NCI-H2029 (cell line): ENCODE data around the gene CLMN.

Experiments
- DNase-seq: peaks from one replicate; lab custom pipeline; 2025; lab: John Stamatoyannopoulos, UW

Gene CLMN

DNA sequence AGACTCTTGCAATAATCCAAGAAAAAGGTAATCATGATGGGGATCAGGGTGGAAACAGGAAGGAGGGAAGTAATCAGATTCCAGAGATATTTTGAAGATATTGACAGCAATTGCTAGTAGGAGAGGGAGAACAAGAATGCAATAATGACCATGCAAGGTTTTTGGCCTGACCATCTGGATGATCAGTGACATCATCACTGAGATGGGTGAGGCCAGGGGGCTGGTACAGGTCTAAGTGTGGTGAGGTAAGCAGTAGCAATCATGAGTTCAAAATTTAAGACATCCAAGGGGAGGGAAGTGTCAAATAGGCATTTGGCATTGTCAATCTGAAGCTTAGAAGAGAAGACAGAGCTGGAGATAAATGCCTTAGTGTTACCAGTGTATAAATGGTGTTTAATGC is 24.8 kb upstream of the CLMN start:
- no peak for DNase-seq

DNA sequence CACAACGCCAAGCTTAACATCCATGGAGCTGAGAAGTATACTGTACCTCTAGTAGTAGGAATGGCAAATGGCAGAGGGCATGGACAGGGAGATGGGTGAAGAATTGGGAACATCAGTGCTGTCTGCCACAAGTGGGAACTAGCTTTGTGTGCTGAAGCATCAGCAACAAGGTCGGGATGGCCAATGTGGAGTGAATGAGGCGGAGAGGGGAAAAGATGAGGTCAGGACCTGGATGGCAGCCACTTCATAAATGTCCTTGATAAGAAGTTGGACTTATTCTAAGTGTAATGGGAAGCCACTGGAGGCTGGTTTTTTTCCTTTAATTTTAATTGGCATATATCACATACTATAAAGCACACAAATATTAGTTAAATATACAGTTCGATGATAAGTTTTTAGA is 21.9 kb upstream of the CLMN start:
- no peak for DNase-seq

DNA sequence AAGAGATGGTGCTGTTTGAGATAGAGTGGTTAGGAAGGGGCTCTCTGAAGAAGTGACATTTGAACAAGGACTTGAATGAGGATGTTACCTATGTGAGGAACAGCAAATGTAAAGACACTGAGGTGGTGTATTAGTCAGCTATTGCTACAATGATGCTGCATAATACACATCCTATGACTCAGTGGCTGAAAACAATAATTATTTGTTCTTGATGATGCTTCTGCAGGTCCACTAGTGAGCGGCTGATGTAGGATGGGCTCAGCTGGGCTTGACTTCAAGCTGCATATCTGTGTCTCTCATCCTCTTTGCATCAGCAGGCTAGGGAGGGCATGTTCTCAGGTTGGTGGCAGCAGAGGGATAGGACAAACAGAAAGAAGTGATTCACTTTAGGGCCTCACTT is 21.4 kb upstream of the CLMN start:
- no peak for DNase-seq

DNA sequence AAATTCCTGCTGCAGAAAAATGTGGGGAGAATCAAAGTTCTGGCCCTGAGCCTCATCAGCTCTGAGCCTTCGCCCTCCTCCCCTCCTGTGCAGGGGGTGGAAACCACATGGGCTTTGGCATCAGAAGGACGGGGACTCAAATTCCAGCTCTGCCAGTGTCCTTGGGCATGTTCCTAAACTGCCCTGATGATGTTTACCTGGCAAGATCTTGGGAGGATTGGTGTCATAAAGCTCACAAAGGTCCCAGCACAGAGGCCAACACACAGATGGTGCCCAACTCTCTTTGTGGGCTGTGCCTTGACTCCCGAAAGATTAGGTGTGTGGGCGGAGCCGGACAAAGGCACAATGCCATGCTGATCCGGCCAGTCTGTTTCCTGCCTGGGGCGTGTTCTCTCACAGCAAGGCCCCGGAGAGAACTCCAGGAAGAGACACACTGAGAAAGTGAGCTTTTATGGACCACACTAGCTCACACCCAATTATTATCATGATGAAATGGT is 20.5 kb upstream of the CLMN start:
- DNase-seq: no peak

DNA sequence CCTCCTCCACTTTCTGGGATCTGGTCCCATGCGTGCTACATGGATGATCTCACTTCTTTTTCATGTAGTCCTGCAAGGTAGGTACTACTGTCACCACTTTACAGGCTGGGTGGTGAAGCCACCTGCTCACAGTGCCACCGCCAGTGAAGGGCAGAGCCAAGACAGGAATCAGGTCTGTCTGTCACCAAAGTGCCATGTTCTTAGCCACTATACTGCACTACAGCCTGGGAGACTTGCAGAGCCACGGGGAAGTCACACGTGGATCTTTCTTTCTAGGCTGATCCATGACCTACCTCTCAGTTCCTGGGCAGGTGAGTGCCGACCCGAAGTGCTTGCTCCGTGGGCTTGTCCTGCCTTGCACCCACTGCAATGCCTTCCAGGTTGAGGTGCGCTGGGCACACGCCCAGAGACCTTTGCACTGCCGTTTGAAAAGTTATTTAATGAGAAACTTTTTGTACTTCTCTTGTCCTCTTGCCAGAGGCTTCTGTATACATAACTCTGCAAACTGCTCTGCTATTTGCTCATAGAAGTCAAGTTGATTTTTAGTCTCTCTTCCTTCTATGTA is 19.7 kb upstream of the CLMN start:
- no peak for DNase-seq

DNA sequence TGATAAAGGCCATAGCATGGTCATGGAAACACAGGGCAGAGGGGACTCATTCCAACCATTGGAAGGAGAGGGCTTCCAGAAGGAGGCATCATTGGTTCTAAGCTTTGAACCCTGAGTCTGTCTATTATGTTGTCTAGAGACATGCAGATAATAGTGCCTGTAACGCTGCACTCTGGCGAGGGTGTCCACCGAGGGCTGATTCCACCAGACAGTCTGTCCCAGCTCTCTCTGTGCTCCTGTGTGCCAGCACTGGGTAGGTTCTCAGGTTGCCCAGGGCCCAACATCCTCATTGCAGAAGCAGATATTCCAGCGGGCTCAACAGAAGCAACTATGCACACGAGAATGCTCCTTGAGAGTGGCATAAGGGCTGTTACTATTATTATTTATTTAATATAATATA is 18.7 kb upstream of the CLMN start:
- DNase-seq: no peak

DNA sequence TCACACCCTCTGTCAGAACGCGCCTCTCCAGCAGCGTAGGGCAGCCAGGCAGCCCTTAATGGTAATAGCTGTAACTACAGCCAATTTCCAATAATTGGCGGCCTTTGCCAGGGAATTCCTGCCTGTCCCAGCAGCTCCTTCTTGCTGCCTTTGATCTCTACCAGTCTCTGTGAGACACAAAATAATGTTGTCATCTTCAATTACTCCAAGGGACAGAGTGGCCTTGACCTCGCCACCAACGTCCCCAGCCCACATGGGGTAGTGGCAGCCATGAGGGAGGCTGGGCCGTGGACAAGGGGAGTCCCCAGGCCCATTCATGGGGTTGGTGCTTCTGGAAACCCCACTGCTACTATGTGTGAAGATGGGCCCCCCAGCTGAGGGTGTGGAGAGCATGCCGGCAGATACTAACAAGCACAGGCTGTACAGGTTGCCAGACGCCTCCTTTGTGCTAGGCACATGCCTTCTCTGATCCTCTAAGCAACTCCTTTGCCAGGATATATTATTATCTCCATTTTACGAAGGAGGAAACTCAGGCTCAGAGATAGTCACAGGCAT is 17.4 kb upstream of the CLMN start:
- DNase-seq: no peak

DNA sequence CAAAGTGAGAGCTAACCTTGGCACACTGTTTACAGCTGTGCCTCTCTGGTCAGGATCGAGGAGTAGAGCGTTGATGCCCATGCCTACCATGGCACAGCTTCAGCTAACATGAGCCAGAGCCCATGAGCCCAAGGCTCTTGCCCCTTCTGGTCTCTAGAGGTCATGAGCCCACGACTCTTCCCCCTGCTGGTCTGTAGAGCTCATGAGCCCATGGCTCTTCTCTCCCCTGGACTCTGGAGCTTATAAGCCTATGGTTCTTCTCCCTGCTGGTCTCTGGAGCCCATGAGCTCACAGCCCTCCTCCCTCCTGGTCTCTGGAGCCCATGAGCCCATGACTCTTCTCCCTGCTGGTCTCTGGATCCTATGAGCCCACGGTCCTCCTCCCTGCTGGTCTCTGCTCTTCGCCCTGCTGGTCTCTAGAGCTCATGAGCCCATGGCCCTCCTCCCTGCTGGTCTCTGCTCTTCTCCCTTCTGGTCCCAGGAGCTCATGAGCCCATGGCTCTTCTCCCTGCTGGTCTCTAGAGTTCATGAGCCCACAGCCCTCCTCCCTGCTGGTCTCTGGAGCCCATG is 16.6 kb upstream of the CLMN start:
- DNase-seq: no peak

DNA sequence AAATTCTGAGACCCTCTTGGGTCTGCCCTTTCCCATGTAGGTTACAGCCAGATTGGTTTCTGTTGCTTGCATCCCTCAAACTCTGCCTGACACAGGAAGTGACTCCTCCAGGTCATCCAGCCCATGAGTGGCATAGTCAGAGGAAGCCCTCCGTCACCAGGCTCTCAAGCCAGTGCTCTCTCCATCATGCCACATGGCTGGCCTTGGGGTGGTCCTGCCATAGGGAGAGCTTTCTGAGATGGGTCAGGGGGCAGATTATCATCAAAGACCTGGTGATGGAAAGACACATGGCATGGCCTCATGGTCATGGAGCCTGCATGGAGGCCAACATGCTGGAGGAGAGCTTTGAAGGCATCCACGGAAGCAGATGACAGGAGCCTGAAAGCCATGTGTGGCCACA is 15.4 kb upstream of the CLMN start:
- DNase-seq: no peak

DNA sequence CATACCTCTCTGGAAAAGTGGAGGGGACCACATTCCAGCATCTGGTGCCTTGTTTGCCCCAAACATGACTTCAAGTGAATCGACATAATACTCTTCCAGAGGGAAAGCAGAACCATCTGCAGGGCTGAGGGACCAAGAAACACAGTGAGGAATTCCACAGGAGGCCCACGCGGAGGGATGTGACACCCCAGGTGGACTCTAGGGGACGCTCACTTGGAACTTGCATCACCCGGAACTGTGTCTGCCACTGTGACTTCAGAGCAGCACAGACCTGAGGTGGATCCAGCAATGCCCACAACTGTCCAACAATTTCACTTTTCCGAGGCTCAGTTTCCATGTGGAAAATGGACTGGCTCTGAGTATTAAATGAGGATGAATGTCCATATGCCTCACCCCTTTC is 14.3 kb upstream of the CLMN start:
- DNase-seq: no peak

DNA sequence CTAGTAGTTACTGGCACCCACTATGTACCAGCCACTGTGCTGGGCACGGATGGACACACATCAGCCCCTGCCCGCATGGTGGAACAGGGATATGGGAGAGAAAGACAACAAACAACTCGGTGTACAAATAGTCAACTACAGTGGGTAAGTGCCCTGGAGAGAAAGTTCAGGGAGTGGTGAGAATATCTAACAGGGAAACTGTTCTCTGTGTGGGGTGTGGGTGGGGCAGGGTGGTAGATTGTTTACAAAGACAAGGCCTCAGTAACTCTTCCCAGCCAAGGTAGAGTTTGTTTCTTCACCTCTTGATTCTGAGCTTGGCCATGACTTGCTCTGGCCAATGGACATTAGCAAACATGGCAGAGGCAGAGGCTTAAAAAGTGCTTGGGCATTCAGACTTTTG is 12.9 kb upstream of the CLMN start:
- no peak for DNase-seq

DNA sequence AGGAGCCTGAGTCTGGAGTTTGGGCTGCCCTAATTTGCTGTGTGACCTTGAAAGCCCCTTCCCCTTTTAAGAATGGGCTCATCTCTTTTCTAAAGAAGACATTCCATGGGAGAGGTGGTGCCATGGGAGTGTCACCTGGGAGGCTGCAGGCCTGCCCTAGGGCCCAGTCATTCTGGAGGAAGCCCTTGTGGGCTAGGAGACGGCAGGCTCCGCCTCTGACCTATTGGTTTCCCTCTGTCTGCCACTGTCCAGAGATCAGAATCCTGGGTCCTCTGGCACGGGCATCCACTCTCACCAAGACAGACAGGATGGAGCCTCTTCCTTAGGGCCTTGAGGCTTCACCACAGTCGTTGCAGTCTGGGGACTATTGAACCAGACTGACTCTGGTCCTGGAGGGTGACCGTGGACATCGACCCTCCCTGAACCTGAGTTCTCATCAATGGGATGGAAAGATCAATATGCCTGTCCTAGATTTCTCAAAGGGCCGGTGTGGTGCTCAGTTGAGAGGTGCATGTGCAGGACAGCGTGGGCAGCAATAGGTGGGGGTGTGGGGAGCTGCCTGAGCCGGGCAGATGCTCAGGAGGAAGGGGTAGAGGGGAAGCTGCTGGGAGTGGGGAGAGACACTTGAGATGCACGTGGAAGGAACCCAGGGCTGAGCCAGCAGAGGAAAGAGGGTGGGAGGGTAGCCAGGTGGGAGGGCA is 12.2 kb upstream of the CLMN start:
- no peak for DNase-seq

DNA sequence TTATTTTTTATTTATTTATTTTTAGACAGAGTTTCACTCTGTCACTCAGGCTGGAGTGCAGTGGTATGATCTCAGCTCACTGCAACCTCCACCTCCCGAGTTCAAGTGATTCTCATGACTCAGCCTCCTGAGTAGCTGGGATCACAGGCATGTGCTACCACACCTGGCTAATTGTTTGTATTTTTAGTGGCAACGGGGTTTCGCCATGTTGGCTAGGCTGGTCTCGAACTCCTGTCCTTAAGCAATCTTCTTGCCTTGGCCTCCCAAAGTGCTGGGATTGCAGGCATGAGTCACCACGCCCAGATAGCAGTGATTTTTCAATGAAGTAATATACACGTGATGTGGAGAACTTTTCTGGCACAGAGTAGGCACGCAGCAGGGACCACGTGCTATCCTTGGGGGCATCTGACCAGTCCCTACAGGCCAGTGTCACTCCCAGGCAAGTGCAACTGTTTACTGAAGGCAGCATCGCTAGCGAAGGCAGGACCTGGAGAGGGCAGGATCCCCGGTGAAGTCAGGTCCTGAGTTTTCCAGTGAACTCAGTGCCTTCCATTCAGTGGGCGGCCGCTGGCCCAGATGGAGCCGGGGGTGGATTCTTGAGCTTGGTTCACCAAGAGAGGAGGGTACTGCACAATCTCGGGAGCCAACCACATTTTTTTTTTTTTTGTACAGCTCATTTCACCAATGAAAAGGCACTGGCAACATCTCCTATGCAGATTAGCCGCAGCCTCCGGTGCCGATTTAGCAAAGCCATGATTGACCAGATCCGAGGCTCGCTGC is 11.1 kb upstream of the CLMN start:
- DNase-seq: no peak

DNA sequence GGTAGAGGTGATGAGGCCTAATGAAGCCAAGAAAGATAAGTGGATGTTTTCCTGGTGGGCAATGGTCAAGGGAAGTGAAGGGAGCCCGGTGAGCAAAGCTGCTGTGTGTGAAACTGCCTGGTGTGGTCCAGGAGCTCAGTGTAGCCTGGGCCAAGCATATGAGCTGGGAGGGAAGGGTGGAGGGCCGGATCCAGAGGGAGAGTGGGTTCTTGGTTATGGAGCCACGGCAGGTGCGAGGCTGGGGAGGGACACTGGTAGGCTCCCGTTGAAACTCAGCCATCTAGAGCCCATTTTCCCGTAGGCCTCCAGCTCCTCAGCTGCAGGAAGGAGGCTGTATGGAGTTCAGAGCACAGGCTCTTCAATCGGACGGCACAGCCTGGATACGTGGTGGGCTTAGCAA is 10.2 kb upstream of the CLMN start:
- no peak for DNase-seq

DNA sequence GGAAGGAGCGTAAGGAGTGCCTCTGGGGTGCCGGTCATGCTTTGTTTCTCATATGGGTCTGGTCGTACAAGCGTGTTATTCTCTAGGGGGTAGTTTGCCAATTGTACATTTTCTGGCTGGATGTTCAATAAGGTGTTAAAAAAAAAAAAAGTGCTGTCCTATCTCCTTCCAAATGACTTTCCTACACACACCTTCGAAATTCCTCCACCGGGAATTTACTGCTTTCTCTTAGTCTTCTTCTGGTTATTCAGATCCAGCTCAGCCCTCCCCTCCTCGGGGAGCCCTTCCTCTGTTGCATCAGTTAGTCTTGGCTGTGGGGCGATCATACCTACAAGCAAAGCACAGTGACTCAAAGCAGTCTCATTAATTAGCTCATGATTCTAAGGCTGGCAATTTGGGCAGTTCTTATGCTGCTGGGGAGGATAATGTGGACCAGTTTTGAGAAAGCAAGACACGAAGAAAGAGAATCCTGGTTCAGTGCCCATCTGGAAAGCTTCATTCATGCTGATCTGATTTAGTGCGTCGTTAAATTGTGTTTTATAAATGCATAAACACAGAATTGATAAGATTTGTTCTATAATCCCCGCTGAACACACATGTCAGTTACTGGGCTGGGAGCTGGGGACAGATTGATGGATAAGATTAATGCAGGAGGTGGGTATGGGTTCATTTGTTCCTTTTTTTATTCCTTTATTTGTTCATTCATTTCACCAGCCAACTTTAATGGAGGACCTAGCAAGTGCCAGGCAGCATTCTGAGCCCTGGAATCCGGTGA is 9.2 kb upstream of the CLMN start:
- DNase-seq: no peak

DNA sequence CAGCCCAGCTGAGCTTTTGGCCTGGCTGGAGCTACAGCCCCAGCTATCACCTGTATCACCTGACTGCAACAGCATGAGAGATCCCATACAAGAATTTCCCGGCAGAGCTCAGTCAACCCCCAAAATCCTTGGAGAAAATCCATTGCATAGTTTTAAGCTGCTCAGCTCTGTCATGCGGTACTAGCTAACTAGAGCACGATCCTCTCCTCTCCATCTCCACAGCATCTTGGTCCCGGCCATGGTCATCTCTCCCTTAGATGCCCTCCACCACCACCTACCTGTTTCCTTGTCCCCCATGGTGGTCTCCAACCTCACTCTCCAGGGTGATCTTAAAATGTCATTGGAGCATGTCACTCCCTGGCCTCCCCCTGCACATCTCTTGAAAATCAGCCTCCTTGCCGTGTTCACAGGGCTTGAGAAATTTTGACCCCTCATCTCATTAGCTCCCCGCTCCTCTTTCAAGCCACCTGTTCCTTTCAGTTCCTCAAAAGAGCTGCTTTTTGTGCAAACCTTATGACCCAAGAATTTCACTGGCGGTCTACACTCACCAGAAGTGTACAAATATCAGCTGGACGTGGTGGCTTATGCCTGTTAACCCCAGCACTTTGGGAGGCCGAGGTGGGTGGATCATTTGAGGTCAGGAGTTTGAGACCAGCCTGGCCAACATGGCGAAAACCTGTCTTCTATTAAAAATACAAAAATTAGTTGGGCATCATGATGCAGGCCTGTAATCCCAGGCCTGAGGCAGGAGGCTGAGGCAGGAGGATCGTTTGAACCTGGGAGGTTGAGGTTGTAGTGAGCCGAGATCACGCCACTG is 8.1 kb upstream of the CLMN start:
- DNase-seq: no peak

DNA sequence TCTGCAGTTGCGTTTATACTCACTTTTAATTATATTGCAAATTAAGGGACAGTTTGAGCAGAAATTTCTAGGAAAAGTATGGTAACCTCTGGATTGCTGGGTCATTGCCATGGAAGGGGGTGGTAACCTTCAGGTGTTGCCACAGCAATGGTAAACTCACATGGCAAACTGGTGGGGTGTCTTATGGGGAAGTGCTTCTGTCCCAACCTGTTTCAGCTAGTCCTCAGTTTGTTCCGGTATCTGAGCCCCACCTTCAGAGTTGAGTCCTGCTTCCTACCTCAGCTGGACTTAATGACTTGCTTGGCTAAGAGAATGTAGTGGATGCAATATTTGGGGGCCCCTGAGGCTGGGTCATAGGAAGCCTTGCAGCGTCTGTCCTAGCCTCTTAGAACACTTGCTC is 7.3 kb upstream of the CLMN start:
- no peak for DNase-seq

DNA sequence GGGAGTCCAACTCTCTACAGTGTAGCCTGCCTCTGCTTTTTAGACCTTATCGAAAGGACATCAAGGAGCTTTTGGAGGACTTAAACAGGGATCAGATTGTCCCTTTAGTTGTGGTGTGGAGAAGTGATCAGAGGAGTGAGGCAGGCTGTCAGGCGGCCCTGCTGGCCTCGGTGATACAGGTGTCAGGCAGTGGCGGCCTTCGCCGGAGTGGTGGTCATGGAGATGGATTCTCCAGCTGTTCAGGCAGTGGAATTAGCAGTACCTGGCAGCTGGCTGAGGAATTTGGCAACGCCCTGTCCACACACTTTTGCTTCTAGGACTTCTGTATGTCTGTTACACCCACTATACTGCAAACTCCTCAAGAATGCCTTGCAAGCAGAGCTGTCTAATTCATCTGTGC is 4.2 kb upstream of the CLMN start:
- DNase-seq: no peak

DNA sequence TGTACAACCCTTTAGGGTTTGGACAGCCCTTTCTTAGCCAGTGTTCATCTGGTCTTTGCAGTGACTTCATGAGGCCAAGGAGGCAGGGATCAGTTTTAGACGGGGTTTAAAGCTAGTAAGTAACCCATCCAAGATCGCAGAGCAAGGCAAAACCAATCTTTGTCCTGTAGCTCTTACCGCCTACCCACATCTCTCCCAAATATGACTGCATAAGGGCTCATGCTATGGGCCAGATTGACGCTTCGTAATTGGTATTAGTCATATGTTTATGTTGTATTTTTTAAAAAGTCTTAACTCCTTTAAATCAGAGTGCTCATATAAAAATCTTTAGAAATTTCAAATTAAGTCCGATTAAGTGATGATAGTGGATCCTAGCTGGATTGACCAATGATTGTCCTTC is 3.7 kb upstream of the CLMN start:
- DNase-seq: no peak

DNA sequence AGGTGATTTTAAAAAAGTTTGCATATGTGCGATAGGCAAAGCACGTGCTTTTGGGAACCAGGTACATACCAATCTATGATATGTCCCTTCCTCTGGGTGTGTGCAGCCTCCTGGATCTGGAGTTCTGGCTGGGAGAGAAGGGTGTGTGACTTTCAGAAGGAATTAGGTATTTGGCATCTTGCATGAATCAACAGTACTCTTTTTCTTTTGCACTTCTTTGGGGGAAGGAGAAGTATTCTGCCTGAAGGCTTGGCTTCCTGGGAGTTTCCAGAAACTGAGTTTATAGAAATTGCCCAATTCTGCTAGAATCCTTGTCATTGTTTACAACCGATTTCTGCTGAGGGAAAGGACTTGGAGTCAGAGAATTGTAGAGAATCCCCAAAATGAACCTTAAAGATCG is 2.9 kb upstream of the CLMN start:
- no peak for DNase-seq
